Measurements from ENCODE around the gene EEF1G. TPM values are rescaled to one million over a fixed set of nuclear protein-coding genes. Genes with fewer than 3 reads are reported as not detected.

Gene EEF1G
- total and polyA plus RNA-seq, 4 donors = 941 to 1,160 (median 1,086) TPM

DNA sequence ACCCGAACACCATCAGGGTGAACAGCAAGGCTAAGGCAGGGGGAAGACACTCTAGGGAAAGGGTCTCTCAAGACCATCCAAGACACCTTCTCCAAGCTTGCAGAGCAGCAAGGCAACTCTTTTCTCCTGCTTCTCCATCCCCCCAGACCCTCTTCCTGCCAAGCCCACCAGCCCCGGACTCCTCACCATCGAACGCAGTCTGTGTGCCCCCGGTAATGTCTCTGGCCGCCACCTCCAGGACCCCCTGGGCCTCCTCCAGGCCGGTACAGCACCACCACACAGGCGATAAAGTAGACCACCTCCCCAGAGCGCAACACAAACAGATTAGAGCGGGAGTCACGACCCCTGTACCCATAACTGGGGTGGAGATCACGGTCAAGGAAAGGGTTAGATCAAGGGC, 35.1 kb upstream of the EEF1G start:
- ATAC-seq (ENCODE audit: insufficient read depth, low FRiP score) (no peak), DNase-seq (no peak)
- no peak for TF ChIP-seq CTCF (IDR thresholded peaks at IDR 0.05; ENCODE audit: control extremely low read depth, extremely low read depth)
- Histone ChIP-seq H3K4me3 (no peak overlapping the region), H3K27me3 (ENCODE audit: control insufficient read depth in 3 of 3, insufficient read depth in 3 of 3, low read length in 2 of 3) (no peaks in the 10 kb centered on the region), H3K36me3 (ENCODE audit: control insufficient read depth in 4 of 4, insufficient read depth in 4 of 4, low read length in 4 of 4) (peaks cover 0 to 38% (median 18%) of the 10 kb centered on the region in 4 donors), H3K27ac (ENCODE audit: low read depth in 1 of 2, low read length in 1 of 2) (no peak overlapping the region), H3K9me3 (ENCODE audit: control insufficient read depth in 4 of 4, insufficient read depth in 3 of 4, low read length in 3 of 4) (no peaks in the 10 kb centered on the region), H3K4me1 (ENCODE audit: control insufficient read depth in 5 of 5, insufficient read depth in 5 of 5, low read length in 5 of 5) (peaks cover 0 to 15% (median 6%) of the 10 kb centered on the region in 5 donors), H3K9ac (ENCODE audit: insufficient read depth in 1 of 2, low read length in 2 of 2) (no peak overlapping the region)
- 94 to 97% methylated on average over 12 of the region's 12 CpGs for WGBS, 2 donors

- ATAC-seq (ENCODE audit: insufficient read depth, low FRiP score) = no peak
Measured at GRCh38 chr11:62607714-62608113, 34.0 kb upstream of the EEF1G start.

DNA sequence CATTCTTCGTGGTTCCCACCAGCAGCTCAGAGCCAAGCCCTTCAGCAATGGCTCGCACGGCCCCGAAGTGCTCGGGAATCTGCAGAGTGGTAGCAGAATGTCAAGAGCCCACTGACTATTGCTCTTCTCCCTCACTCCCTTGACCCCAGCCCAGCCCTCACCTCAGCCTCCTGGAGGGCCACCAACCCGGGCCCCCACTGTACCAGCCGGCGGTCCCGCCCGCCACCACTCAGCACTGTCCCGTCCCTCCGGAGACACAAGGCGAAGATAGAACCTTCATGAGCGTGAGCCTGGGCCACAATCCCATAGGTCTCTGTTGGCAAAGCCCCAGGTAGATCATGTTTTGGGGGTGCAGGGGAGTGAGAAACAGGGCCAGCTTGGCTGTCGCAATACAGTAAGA, 32.2 kb upstream of the EEF1G start:
- Histone ChIP-seq H3K4me3 (no peak overlapping the region), H3K27ac (ENCODE audit: low read depth in 1 of 2, low read length in 1 of 2) (no peak overlapping the region), H3K4me1 (ENCODE audit: control insufficient read depth in 5 of 5, insufficient read depth in 5 of 5, low read length in 5 of 5) (peaks cover 0 to 16% (median 7%) of the 10 kb centered on the region in 5 donors), H3K9ac (ENCODE audit: insufficient read depth in 1 of 2, low read length in 2 of 2) (no peak overlapping the region), H3K9me3 (ENCODE audit: control insufficient read depth in 4 of 4, insufficient read depth in 3 of 4, low read length in 3 of 4) (no peaks in the 10 kb centered on the region), H3K36me3 (ENCODE audit: control insufficient read depth in 4 of 4, insufficient read depth in 4 of 4, low read length in 4 of 4) (peaks cover 0 to 40% (median 22%) of the 10 kb centered on the region in 4 donors), H3K27me3 (ENCODE audit: control insufficient read depth in 3 of 3, insufficient read depth in 3 of 3, low read length in 2 of 3) (no peaks in the 10 kb centered on the region)
- DNase-seq = no peak
- ATAC-seq (ENCODE audit: insufficient read depth, low FRiP score) = no peak
- WGBS, 2 donors = 95 to 96% methylated on average over 15 of the region's 15 CpGs
- TF ChIP-seq CTCF (IDR thresholded peaks at IDR 0.05; ENCODE audit: control extremely low read depth, extremely low read depth) = no peak

More at GRCh38 chr11:62607714-62608113, 34.0 kb upstream of the EEF1G start:
- Histone ChIP-seq H3K9ac (ENCODE audit: insufficient read depth in 1 of 2, low read length in 2 of 2) (no peak overlapping the region), H3K4me3 (no peak overlapping the region), H3K36me3 (ENCODE audit: control insufficient read depth in 4 of 4, insufficient read depth in 4 of 4, low read length in 4 of 4) (peaks cover 0 to 40% (median 18%) of the 10 kb centered on the region in 4 donors), H3K27me3 (ENCODE audit: control insufficient read depth in 3 of 3, insufficient read depth in 3 of 3, low read length in 2 of 3) (no peaks in the 10 kb centered on the region), H3K4me1 (ENCODE audit: control insufficient read depth in 5 of 5, insufficient read depth in 5 of 5, low read length in 5 of 5) (peaks cover 0 to 19% (median 10%) of the 10 kb centered on the region in 5 donors), H3K27ac (ENCODE audit: low read depth in 1 of 2, low read length in 1 of 2) (no peak overlapping the region), H3K9me3 (ENCODE audit: control insufficient read depth in 4 of 4, insufficient read depth in 3 of 4, low read length in 3 of 4) (no peaks in the 10 kb centered on the region)
- WGBS, 2 donors = 71 to 77% methylated on average over 4 of the region's 4 CpGs
- no peak for DNase-seq
- no peak for TF ChIP-seq CTCF (IDR thresholded peaks at IDR 0.05; ENCODE audit: control extremely low read depth, extremely low read depth)

DNA sequence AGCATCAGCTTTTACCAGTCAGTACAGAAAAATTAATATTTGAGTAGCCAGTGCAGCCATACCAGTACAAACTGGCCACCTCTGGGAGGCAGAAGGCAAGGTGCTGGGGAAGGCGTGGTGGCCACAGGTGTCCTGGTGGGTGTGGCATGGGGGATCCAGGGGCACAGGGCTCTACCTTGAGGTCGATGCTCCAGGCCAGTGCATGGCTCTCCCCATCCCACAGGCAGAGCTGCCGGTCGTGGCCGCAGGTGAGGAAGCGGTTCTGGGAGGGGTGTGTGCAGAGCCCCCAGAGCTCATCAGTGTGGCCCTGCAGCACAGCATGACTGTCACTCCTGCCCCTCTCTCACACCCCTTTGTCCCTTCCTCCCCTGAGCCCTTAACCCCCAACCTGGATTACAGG, 31.8 kb upstream of the EEF1G start:
- Histone ChIP-seq H3K27ac (ENCODE audit: low read depth in 1 of 2, low read length in 1 of 2) (no peak overlapping the region), H3K9ac (ENCODE audit: insufficient read depth in 1 of 2, low read length in 2 of 2) (no peak overlapping the region), H3K27me3 (ENCODE audit: control insufficient read depth in 3 of 3, insufficient read depth in 3 of 3, low read length in 2 of 3) (no peaks in the 10 kb centered on the region), H3K36me3 (ENCODE audit: control insufficient read depth in 4 of 4, insufficient read depth in 4 of 4, low read length in 4 of 4) (peaks cover 0 to 40% (median 22%) of the 10 kb centered on the region in 4 donors), H3K9me3 (ENCODE audit: control insufficient read depth in 4 of 4, insufficient read depth in 3 of 4, low read length in 3 of 4) (no peaks in the 10 kb centered on the region), H3K4me1 (ENCODE audit: control insufficient read depth in 5 of 5, insufficient read depth in 5 of 5, low read length in 5 of 5) (peaks cover 0 to 17% (median 6%) of the 10 kb centered on the region in 5 donors), H3K4me3 (no peak overlapping the region)
- TF ChIP-seq CTCF (IDR thresholded peaks at IDR 0.05; ENCODE audit: control extremely low read depth, extremely low read depth) = no peak
- DNase-seq (no peak), ATAC-seq (ENCODE audit: insufficient read depth, low FRiP score) (no peak)
- WGBS, 2 donors = 89 to 97% methylated on average over 3 to 6 of the region's 6 CpGs
